ENCODE results near the gene LAMA2.

Gene LAMA2

DNA sequence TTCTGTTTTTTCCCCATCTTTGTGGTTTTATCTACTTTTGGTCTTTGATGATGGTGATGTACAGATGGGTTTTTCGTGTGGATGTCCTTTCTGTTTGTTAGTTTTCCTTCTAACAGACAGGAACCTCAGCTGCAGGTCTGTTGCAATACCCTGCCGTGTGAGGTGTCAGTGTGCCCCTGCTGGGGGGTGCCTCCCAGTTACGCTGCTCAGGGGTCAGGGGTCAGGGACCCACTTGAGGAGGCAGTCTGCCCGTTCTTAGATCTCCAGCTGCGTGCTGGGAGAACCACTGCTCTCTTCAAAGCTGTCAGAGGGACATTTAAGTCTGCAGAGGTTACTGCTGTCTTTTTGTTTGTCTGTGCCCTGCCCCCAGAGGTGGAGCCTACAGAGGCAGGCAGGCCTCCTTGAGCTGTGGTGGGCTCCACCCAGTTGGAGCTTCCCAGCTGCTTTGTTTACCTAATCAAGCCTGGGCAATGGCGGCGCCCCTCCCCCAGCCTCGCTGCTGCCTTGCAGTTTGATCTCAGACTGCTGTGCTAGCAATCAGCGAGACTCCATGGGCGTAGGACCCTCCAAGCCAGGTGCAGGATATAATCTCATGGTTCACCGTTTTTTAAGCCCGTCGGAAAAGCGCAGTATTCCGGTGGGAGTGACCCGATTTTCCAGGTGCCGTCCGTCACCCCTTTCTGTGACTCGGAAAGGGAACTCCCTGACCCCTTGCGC, 289.5 kb downstream of the LAMA2 start:
- H3K4me3 ChIP-seq (ENCODE audit: low read depth, low read length), result peak overlapping the region; percentile 33

- H3K4me3 ChIP-seq (ENCODE audit: low read depth, low read length), result no peak overlapping the region
Observed at GRCh38 chr6:129175066-129175465, 292.1 kb downstream of the LAMA2 start.

- no peak overlapping the region for H3K4me3 ChIP-seq (ENCODE audit: low read depth, low read length)
Observed at GRCh38 chr6:129177801-129178200, 294.9 kb downstream of the LAMA2 start.

DNA sequence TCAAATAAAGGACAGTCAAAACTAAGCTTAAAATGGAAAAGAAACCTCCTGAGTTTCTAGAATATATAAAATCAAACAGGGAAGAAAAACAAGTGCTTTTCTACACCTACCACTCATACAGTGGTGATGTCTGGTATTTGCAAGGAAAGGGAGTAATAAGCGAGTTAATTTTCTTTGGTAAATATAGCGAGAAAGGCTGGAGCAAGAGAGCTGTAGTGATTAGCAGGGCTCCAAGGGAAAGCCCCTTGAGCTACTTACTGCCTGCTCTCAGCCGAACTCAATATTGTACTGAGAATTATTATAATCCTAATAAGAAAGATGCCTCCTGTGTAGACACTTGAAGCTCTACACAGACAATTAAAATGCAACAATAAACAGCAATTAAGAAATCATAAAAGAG, 296.3 kb downstream of the LAMA2 start:
- H3K4me3 ChIP-seq (ENCODE audit: low read depth, low read length), result no peak overlapping the region

GRCh38 chr6:129181001-129181400, 298.1 kb downstream of the LAMA2 start:
- H3K4me3 ChIP-seq (ENCODE audit: low read depth, low read length), result no peak overlapping the region

DNA sequence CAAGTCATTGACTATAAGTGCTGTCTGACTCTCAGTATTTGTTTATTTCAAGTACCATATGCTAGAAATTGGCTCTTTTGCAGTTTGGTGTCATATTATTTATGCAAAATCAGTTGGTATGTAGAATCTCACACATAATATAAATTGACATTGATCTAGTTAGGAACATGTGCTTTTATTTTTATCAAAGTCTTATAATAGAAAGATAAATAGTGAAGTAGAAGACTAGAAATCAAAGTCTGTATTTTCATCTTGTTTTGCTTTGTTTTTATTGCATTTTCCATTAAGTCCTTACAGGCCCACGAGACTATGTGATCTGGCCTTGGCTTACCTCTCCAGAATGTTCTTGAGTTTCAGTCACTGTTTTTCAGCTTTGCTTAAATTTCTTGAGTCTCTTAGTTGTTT, 300.3 kb downstream of the LAMA2 start:
- no peak overlapping the region for H3K4me3 ChIP-seq (ENCODE audit: low read depth, low read length)

DNA sequence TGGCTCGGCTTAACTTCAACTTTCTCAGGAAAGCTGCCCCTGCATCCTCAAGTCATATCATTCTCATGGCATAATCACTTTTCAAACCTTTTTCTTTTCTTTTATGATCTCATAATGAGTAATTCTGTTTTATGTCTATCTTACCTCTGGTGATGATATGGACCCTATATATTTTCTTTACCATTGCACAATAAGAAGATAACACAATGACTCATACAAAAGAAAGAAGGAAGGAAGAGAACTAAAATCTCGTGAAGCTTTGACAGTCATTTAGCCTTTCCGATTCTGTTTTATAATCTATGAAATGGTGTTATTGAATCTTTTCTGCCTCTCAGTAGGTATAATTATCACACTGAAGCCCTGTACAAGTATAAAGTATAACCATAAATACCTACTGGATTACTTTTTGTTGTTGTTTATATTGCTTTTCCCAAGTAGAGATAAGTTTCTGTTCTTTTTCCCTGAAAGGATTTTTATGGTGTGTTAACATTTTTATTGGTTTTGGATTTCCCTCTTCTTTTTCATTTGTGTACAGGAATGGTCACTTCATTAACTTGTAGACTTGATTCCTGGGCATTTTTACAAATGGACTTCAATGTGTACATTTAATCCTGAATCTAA, 300.9 kb downstream of the LAMA2 start:
- no peak overlapping the region for H3K4me3 ChIP-seq (ENCODE audit: low read depth, low read length)

DNA sequence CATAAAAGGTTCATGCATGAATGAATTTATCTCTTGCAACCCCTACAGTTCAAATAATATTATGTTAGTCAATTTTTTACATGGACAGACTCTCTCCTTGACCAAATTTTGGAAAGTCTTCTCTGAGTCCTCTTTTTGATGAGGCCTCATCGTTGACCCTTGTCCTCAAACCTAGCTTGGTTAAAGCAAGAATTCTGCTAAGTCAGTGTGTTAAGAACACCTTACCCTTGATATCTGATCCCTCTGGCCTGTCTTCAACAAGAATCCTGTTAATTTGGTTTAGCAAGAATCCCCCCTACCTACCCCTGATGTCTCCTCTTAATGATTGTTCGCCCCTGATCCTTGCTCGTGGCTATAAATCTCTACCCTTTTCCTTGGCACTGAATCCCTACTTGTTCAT, 301.4 kb downstream of the LAMA2 start:
- no peak overlapping the region for H3K4me3 ChIP-seq (ENCODE audit: low read depth, low read length)

- no peak overlapping the region for H3K4me3 ChIP-seq (ENCODE audit: low read depth, low read length)
Observed at GRCh38 chr6:129184808-129185366, 301.9 kb downstream of the LAMA2 start.

GRCh38 chr6:129186988-129187387, 304.1 kb downstream of the LAMA2 start:
- H3K4me3 ChIP-seq (ENCODE audit: low read depth, low read length), result no peak overlapping the region

DNA sequence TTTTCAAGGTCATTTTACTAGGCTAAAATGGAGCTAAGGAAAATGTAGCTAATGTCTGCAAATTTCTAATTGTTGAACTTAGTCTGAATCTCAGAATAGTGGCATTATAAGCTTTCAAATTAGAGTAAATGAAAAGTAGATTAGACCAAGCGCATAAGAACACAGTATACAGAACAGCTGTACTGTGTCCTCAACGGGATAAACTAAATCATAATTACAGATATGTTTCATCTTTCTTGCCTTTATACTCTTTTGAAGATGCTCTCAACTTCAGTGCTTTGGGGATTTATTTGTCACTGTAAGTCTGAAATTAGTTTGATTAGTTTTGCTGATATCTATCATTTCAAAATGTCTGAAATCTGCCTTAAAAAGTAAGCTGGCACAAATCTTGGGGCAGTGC, 305.4 kb downstream of the LAMA2 start:
- no peak overlapping the region for H3K4me3 ChIP-seq (ENCODE audit: low read depth, low read length)

GRCh38 chr6:129188795-129189194, 305.9 kb downstream of the LAMA2 start:
- no peak overlapping the region for H3K4me3 ChIP-seq (ENCODE audit: low read depth, low read length)

GRCh38 chr6:129189266-129189665, 306.3 kb downstream of the LAMA2 start:
- H3K4me3 ChIP-seq (ENCODE audit: low read depth, low read length), result no peak overlapping the region

GRCh38 chr6:129191235-129191634, 308.3 kb downstream of the LAMA2 start:
- H3K4me3 ChIP-seq (ENCODE audit: low read depth, low read length), result no peak overlapping the region

DNA sequence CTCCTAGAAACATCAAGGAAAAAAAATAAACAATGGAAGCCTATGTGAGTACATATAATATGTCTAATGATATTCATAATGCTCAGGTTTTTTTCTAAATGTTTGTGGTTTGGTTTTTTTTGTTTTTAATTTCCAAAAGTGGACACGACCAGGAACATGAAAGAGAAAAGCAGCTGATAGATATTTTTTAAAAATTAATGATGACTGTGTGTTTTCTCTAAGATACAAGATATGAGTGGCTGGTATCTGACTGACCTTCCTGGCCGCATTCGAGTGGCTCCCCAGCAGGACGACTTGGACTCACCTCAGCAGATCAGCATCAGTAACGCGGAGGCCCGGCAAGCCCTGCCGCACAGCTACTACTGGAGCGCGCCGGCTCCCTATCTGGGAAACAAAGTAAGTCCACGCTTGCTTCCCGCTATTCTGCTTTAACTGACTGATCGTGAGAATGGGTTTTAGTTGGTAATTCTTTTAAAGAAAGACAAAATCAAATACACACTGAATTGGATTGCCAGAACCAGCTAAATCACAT, 309.6 kb downstream of the LAMA2 start:
- no peak overlapping the region for H3K4me3 ChIP-seq (ENCODE audit: low read depth, low read length)

DNA sequence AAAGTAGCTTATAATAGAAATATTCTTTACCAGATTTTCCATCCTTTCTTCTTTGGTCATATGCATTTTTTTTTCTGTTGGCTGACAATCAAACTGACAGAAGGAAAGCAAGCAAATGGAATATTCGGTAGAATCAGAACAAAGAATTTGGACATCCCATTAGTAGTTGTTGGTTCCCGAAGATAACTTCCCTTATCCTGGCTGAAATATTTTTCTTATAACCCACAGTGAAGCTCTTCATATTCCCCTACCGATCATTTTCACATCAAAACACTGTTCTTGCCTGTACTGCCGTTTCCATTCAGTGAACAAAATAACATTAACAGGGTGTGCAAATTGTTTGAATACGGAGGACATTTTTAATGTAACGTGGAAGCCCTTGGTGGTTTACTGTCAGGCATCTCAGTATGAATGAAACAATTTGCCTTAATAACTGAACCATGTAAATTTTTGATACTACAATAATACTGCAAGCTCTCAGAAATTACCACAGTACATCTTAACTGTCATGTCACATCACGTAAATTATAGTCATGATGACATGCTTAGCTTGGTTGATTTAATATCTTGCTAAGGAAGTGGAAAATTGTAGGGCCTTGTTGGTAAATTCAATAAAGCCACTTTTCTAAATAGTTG, 311.5 kb downstream of the LAMA2 start:
- no peak overlapping the region for H3K4me3 ChIP-seq (ENCODE audit: low read depth, low read length)

GRCh38 chr6:129195161-129195560, 312.2 kb downstream of the LAMA2 start:
- no peak overlapping the region for H3K4me3 ChIP-seq (ENCODE audit: low read depth, low read length)

GRCh38 chr6:129195643-129196042, 312.7 kb downstream of the LAMA2 start:
- H3K4me3 ChIP-seq (ENCODE audit: low read depth, low read length), result no peak overlapping the region

DNA sequence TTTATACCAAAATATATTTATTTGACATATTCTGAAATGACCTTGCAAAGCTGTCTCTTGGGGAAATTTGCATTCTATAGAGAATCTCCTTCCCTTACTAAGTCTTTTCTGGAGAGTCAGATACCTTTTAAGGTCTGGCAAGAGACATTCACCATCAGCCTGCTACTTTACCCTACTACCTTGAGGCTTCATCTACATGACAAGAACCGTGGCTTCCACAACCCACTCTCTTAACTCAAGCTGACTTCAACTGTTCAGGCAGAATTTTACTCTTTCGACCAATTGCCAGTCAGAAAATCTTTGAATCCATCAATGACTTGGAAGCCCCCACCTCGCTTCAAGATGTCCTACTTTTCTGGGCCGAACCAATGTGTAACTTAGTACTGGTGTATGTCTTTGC, 314.2 kb downstream of the LAMA2 start:
- no peak overlapping the region for H3K4me3 ChIP-seq (ENCODE audit: low read depth, low read length)

GRCh38 chr6:129200151-129200550, 317.2 kb downstream of the LAMA2 start:
- H3K4me3 ChIP-seq (ENCODE audit: low read depth, low read length), result no peak overlapping the region

DNA sequence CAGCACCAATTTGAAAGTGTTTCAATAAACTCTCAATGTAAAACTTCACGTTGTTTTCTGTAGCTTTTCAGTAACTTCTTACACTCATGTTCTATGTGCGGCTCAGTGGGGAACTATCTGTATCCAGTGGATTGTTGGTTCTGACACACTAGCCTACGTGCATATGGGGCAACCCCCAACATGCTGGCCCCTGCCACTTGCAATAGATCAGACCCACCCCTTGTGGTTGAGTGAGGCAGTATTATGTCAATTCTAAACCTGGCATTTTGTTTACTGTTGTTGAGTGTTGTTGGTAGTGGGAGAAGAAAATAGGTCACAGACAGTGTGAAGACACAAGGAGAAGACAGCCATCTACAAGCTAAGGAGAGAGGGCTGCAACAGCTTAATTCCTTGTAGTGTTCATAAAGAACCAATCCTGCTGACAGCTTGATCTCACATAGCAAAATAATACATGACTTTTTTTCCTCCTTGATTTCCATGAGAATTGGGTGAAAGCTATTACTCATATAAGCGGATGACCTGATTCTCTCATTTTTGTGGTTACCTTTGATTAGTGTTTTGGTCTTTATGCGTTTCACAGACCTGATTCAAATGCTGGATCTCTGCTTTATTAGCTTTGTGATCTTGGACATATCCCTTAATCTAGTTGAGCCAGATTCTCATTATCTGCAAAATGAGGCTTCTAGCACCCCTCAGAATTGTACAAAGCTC, 320.4 kb downstream of the LAMA2 start:
- no peak overlapping the region for H3K4me3 ChIP-seq (ENCODE audit: low read depth, low read length)
